Adrenal gland (tissue), 12 donors: Measurements from ENCODE around the gene TNS1. TPM values are rescaled to one million over a fixed set of nuclear protein-coding genes. Genes with fewer than 3 reads are reported as not detected.
"Not testable (repeated sequence)": the region's sequence is repeated elsewhere in the genome, so short reads cannot be mapped to it uniquely, and the experiment has no call there.

Source experiments
- DNase-seq, 7 donors: peaks; one replicate each; pipeline ENCODE4 v3.0.0-alpha.2; 2019 to 2020
- H3K27ac ChIP-seq, 5 donors: fragments of 200-600 bp; sonication (generic) in 4 of 5; 1 replicate in 3 of 5; 2 replicates in 2 of 5; pipeline versions ENCODE4 v1.5.1 to v1.8.0; 2016 to 2020; ENCODE audit warnings: mild to moderate bottlenecking in 1 of 5
- H3K27me3 ChIP-seq: fragments of 200-600 bp; 2 replicates; pipeline ENCODE4 v1.8.0; 2021
- H3K36me3 ChIP-seq, 2 donors: fragments of 200-600 bp; replicated peaks in 1 of 2; 1 replicate in 1 of 2; 2 replicates in 1 of 2; pipeline versions ENCODE4 v1.5.1 to v1.8.0; 2018 to 2022
- H3K4me1 ChIP-seq, 2 donors: fragments of 200-600 bp; replicated peaks in 1 of 2; 1 replicate in 1 of 2; 2 replicates in 1 of 2; pipeline versions ENCODE4 v1.5.1 to v1.8.0; 2018 to 2021
- H3K4me3 ChIP-seq, 4 donors: fragments of 200-600 bp; sonication (generic) in 3 of 4; one replicate each; pipeline ENCODE4 v1.5.1; 2016 to 2018
- H3K9me3 ChIP-seq, 3 donors: fragments of 200-600 bp; sonication (generic) in 1 of 3; replicated peaks in 1 of 3; 1 replicate in 2 of 3; 2 replicates in 1 of 3; pipeline versions ENCODE4 v1.5.1 to v1.8.0; 2016 to 2021
- CTCF ChIP-seq, 6 experiments: fragments of 450-650 bp in 4 of 6; fragments of 200-600 bp in 2 of 6; sonication (generic) in 1 of 6; IDR thresholded peaks; 1 replicate in 5 of 6; 2 replicates in 1 of 6; pipeline versions ENCODE4 v1.5.1 to v1.8.0; 2016 to 2021; ENCODE audit warnings: antibody characterized with exemption in 6 of 6, mild to moderate bottlenecking in 2 of 6, moderate library complexity in 1 of 6
- POLR2A ChIP-seq, 2 donors: fragments of 450-650 bp; IDR thresholded peaks; one replicate each; pipeline ENCODE4 v1.6.1; 2017; ENCODE audit warnings: antibody characterized with exemption in 2 of 2, mild to moderate bottlenecking in 2 of 2, moderate library complexity in 1 of 2
- WGBS, 4 donors: extraction: QIAGEN DNeasy Blood & Tissue Kit in 2 of 4; methylation state at CpG; one replicate each; pipeline versions ENCODE4 v1.1.5 to v1.1.7; 2013 to 2017; 5-methylcytosine and 5-hydroxymethylcytosine counted together
- intact Hi-C, 2 donors: fragments of 100-400 bp; cut with DNase I; formaldehyde crosslinking; loops; one replicate each; pipeline versions ENCODE4 v1.14.1 to v1.15.0; 2022 to 2023
- polyA plus RNA-seq, 3 donors: library from polyadenylated mRNA; stranded (reverse); fragments of 200-250 nt in 2 of 3; fragments of 350-450 nt in 1 of 3; fragmentation: Illumina TruSeq in 1 of 3; extraction: RNeasy Lipid Tissue Mini Kit (QIAGEN cat#74804) in 1 of 3; gene quantifications; one replicate each; pipeline ENCODE4 v1.2.3, GENCODE V29; 2013 to 2014
- total RNA-seq, 9 donors: library from RNA; depleted of rRNA in 4 of 9; stranded (reverse); fragments of >200 nt in 4 of 9; fragments of 120-200 nt in 1 of 9; fragmentation: NEBNext Ultra II Directional in 1 of 9; extraction: Animal tissue kit (Norgen Biotek cat#: 25700) in 1 of 9; gene quantifications; one replicate each; pipeline versions ENCODE4 v1.1.0 to v1.2.4, GENCODE V29; 2013 to 2023
- donor health status: healthy with polysubstance abuse.
- donor health status: Bipolar disorder and iron deficiency.
- donor health status: DM: yes; HTN: yes; CAD: no.
- donor health status: DM: no; HTN: no; CAD: no.
- donor health status: DM: no; HTN: no; CAD: no.
- donor health status: DM: yes; HTN: yes; CAD: no.

Gene TNS1
- total and polyA plus RNA-seq, 12 donors, result 34.1 to 341 (median 252) TPM

GRCh38 chr2:217812170-217812569, 190.6 kb downstream of the TNS1 start:
- 71 to 79% (median 74%) methylated on average over 6 of the region's 6 CpGs for WGBS, 4 donors
- peak overlapping the region in 1 of 5 donors; percentile 32 for H3K27ac ChIP-seq
- H3K9me3 ChIP-seq, result no peaks in the 10 kb centered on the region
- no peak for DNase-seq
- H3K4me1 ChIP-seq, result peaks cover 10 to 33% of the 10 kb centered on the region in 2 donors
- peaks cover 0 to 96% of the 10 kb centered on the region in 2 donors for H3K36me3 ChIP-seq
- TF ChIP-seq CTCF (IDR thresholded peaks at IDR 0.05), result no peak
- no peak for TF ChIP-seq POLR2A (IDR thresholded peaks at IDR 0.05)
- intact Hi-C loops, result no loop called here
- H3K4me3 ChIP-seq, result no peak overlapping the region
- H3K27me3 ChIP-seq, result no peaks in the 10 kb centered on the region

- H3K4me1 ChIP-seq, result peaks cover 0 to 29% of the 10 kb centered on the region in 2 donors
- no peaks in the 10 kb centered on the region for H3K9me3 ChIP-seq
- WGBS, 4 donors, result 79 to 95% (median 90%) methylated on average over 7 of the region's 7 CpGs
- TF ChIP-seq POLR2A (IDR thresholded peaks at IDR 0.05) (no peak), CTCF (IDR thresholded peaks at IDR 0.05) (no peak)
- intact Hi-C loops, result no loop called here
- no peak overlapping the region for H3K4me3 ChIP-seq
- H3K36me3 ChIP-seq, result peaks cover 0 to 87% of the 10 kb centered on the region in 2 donors
- DNase-seq, result no peak
- no peak overlapping the region for H3K27ac ChIP-seq
- H3K27me3 ChIP-seq, result no peaks in the 10 kb centered on the region
Observed at GRCh38 chr2:217810260-217810659, 192.5 kb downstream of the TNS1 start.

GRCh38 chr2:217809736-217810135, 193.1 kb downstream of the TNS1 start:
- 88 to 95% (median 90%) methylated on average over 7 of the region's 7 CpGs for WGBS, 4 donors
- Histone ChIP-seq H3K27ac (no peak overlapping the region), H3K9me3 (no peaks in the 10 kb centered on the region), H3K4me3 (no peak overlapping the region), H3K36me3 (peaks cover 0 to 86% of the 10 kb centered on the region in 2 donors), H3K4me1 (peaks cover 0 to 29% of the 10 kb centered on the region in 2 donors), H3K27me3 (no peaks in the 10 kb centered on the region)
- DNase-seq, result no peak
- intact Hi-C loops, result no loop called here
- TF ChIP-seq POLR2A (IDR thresholded peaks at IDR 0.05) (no peak), CTCF (IDR thresholded peaks at IDR 0.05) (no peak)

DNA sequence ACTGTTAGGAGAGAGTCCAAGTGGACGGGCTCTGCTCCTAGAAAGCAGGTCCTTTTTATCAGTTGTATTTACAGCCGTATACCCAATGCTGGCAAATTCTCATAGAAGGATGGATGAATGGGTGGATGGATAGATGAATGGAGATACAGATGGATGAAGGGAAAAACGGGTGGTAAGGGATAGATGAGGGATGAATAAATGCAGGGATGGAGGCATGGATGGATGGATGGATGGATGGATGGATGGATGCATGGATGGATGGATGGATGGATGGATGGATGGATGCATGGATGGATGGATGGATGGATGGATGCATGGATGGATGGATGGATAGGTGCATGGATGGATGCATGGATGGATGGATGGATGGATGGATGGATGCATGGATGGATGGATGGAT, 193.8 kb downstream of the TNS1 start:
- H3K4me1 ChIP-seq, result peaks cover 0 to 29% of the 10 kb centered on the region in 2 donors
- H3K27me3 ChIP-seq, H3K9me3 ChIP-seq, intact Hi-C loops, H3K27ac ChIP-seq, DNase-seq, H3K4me3 ChIP-seq: not testable (repeated sequence)
- WGBS, 4 donors, result 59 to 91% (median 80%) methylated on average over 3 of the region's 3 CpGs
- peaks cover 0 to 86% of the 10 kb centered on the region in 2 donors for H3K36me3 ChIP-seq

- Histone ChIP-seq H3K4me1 (peaks cover 0 to 29% of the 10 kb centered on the region in 2 donors), H3K36me3 (peaks cover 0 to 86% of the 10 kb centered on the region in 2 donors), H3K9me3 (no peaks in the 10 kb centered on the region), H3K4me3 (no peak overlapping the region), H3K27me3 (no peaks in the 10 kb centered on the region), H3K27ac (peak overlapping the region in 1 of 5 donors; percentile 89)
- 49 to 60% (median 55%) methylated on average over 3 of the region's 3 CpGs for WGBS, 4 donors
- intact Hi-C loops, result no loop called here
- DNase-seq, result no peak
- TF ChIP-seq POLR2A (IDR thresholded peaks at IDR 0.05) (no peak), CTCF (IDR thresholded peaks at IDR 0.05) (no peak)
Observed at GRCh38 chr2:217808326-217808725, 194.5 kb downstream of the TNS1 start.
